NCI-H2196 (cell line): Measurements from ENCODE around the gene HID1.

Experiments
- DNase-seq: peaks from one replicate; lab custom pipeline; 2025; ENCODE audit not compliant: unreplicated experiment; lab: John Stamatoyannopoulos, UW

Gene HID1

GRCh38 chr17:74949455-74950115 is 23.0 kb downstream of the HID1 start:
- DNase-seq: peak; percentile 54

GRCh38 chr17:74947041-74947754 is 25.4 kb downstream of the HID1 start:
- DNase-seq: no peak

GRCh38 chr17:74946641-74947040 is 25.9 kb downstream of the HID1 start:
- DNase-seq: no peak

GRCh38 chr17:74945543-74945942 is 27.0 kb downstream of the HID1 start:
- DNase-seq: no peak

GRCh38 chr17:74943808-74944522 is 28.6 kb downstream of the HID1 start:
- DNase-seq: no peak

- no peak for DNase-seq
Observed at GRCh38 chr17:74941128-74941725, 31.3 kb downstream of the HID1 start.

GRCh38 chr17:74939534-74939933 is 33.0 kb downstream of the HID1 start:
- no peak for DNase-seq

- no peak for DNase-seq
Observed at GRCh38 chr17:74938194-74938950, 34.2 kb downstream of the HID1 start.

GRCh38 chr17:74937064-74938051 is 35.2 kb downstream of the HID1 start:
- DNase-seq: no peak

GRCh38 chr17:74936470-74936799 is 36.1 kb downstream of the HID1 start:
- no peak for DNase-seq

GRCh38 chr17:74935585-74936469 is 36.7 kb downstream of the HID1 start, which contains the start of gene OTOP3:
OTOP3 (plus strand) TSS chr17:74935898; CDS start chr17:74935922, 24 bp downstream.
- DNase-seq: no peak

GRCh38 chr17:74935048-74935447 is 37.5 kb downstream of the HID1 start:
- no peak for DNase-seq

- DNase-seq: no peak
Observed at GRCh38 chr17:74930535-74931036, 42.0 kb downstream of the HID1 start.

GRCh38 chr17:74928786-74929185 is 43.8 kb downstream of the HID1 start:
- DNase-seq: no peak

GRCh38 chr17:74925242-74925641 is 47.3 kb downstream of the HID1 start:
- DNase-seq: no peak

GRCh38 chr17:74924250-74924948 is 48.2 kb downstream of the HID1 start, which contains the start of gene OTOP2:
OTOP2 (plus strand) TSS chr17:74924273; CDS start chr17:74924633, 360 bp downstream.
- no peak for DNase-seq

- peak; percentile 82 for DNase-seq
Observed at GRCh38 chr17:74923538-74924249, 48.9 kb downstream of the HID1 start.
